ENCODE results near the gene RALGDS.
"Not testable (repeated sequence)": the region's sequence is repeated elsewhere in the genome, so short reads cannot be mapped to it uniquely, and the experiment has no call there.

The RALGDS gene

DNA sequence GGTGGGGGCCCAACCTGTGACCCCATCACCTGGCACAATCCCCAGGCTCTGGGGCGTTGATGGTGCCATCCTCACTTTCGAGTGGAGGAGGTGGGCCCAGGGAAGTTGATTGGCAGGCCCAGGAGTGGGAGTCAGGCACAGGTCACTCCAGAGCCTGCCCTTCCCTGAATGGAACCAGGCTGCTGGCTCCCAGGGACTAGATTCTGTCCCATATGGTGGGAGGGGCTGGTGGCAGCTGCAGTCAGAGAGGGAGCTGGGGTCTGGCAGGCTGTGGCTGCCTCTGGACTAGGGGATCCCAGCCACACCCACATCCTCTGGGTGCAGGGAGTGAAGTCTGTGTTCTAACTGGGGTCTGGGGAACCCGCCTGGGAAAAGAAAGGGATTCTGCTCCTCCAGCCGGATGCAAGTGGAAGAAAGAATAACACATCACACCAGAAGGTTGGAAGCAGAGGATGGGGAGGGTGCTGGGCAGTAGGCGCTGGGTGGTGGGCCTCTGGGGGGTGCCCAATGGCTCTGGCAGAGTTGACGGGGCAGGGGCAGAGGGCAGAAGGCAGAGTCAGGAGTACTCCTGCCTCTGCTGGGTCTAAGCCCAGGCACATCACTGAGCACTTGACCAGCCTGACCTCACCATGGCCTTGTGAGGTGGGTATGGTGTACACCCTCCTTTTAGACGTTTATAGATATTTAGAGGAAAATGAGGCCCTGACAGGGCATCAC lies 33.5 kb downstream of the RALGDS start:
- Histone ChIP-seq H3K36me3 (no peaks in the 10 kb centered on the region), H3K9me3 (ENCODE audit: severe bottlenecking) (no peaks in the 10 kb centered on the region), H3K4me3 (ENCODE audit: low read depth, low read length) (no peak overlapping the region), H3K27ac (no peak overlapping the region), H3K27me3 (ENCODE audit: insufficient read depth, low read depth, severe bottlenecking) (no peaks in the 10 kb centered on the region)
- TF ChIP-seq, protein P1, sequence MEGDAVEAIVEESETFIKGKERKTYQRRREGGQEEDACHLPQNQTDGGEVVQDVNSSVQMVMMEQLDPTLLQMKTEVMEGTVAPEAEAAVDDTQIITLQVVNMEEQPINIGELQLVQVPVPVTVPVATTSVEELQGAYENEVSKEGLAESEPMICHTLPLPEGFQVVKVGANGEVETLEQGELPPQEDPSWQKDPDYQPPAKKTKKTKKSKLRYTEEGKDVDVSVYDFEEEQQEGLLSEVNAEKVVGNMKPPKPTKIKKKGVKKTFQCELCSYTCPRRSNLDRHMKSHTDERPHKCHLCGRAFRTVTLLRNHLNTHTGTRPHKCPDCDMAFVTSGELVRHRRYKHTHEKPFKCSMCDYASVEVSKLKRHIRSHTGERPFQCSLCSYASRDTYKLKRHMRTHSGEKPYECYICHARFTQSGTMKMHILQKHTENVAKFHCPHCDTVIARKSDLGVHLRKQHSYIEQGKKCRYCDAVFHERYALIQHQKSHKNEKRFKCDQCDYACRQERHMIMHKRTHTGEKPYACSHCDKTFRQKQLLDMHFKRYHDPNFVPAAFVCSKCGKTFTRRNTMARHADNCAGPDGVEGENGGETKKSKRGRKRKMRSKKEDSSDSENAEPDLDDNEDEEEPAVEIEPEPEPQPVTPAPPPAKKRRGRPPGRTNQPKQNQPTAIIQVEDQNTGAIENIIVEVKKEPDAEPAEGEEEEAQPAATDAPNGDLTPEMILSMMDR (IDR thresholded peaks at IDR 0.05; ENCODE audit: low read depth, low read length), result no peak
- no peak for DNase-seq

DNA sequence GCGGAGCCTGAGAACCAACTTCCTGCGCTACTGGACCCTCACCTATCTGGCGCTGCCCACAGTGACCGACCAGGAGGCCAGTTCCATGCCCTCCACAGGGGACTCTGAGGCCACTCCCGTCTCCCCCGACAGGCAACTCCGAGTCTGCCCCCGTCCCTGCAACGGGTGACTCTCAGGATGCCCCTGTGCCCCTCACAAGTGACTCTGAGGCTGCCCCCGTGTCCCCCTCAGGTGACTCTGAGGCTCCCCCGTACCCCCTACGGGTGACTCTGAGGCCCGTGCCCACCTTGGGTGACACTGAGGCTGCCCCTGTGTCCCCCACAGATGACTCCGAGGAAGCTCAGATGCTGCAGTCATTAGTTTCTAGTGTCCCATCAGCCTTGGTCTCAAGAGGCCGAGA lies 34.1 kb downstream of the RALGDS start:
- DNase-seq, result no peak
- no peaks in the 10 kb centered on the region for H3K27me3 ChIP-seq (ENCODE audit: insufficient read depth, low read depth, severe bottlenecking)
- H3K27ac ChIP-seq, result no peak overlapping the region
- H3K4me3 ChIP-seq (ENCODE audit: low read depth, low read length), result no peak overlapping the region
- no peaks in the 10 kb centered on the region for H3K9me3 ChIP-seq (ENCODE audit: severe bottlenecking)
- H3K36me3 ChIP-seq, result no peaks in the 10 kb centered on the region
- TF ChIP-seq, protein P1 (IDR thresholded peaks at IDR 0.05; ENCODE audit: low read depth, low read length), result no peak

DNA sequence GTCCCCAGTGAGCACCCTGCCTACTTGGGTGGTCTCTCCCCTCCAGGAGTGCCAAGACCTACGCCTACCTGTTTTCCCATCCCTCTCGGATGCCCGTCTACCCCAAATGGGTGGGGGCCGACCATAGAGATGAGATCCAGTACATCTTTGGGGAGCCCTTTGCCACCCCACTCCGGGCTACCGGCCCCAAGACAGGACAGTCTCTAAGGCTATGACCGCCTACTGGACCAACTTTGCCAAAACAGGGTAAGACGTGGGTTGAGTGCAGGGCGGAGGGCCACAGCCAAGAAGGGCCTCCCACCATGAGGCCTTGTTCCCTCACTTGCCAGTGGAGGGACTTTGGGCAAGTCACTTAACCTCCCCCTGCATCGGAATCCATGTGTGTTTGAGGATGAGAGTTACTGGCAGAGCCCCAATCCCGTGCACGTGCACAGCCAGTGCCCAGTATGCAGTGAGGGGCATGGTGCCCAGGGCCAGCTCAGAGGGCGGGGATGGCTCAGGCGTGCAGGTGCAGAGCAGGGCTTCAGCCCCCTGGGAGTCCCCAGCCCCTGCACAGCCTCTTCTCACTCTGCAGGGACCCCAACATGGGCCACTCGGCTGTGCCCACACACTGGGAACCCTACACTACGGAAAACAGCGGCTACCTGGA lies 34.7 kb downstream of the RALGDS start:
- H3K27ac ChIP-seq; DNase-seq; H3K36me3 ChIP-seq; H3K27me3 ChIP-seq (ENCODE audit: insufficient read depth, low read depth, severe bottlenecking); H3K4me3 ChIP-seq (ENCODE audit: low read depth, low read length); H3K9me3 ChIP-seq (ENCODE audit: severe bottlenecking): not testable (repeated sequence)

DNA sequence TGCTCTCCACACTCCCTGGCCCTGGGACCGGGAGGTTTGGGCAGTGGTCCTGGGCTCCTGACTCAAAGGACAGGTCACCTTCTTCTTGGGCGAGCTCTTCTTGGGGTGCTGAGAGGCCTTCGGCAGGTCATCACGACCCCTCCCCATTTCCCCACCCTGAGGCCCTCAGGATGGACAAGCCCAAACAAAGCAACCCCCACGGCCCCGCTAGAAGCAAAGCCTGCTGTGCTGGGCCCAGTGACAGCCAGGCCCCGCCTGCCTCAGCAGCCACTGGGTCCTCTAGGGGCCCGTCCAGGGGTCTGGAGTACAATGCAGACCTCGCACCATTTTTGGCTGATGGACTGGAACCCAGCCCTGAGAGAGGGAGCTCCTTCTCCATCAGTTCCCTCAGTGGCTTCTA lies 37.4 kb downstream of the RALGDS start:
- H3K36me3 ChIP-seq; H3K4me3 ChIP-seq (ENCODE audit: low read depth, low read length); H3K27ac ChIP-seq; H3K27me3 ChIP-seq (ENCODE audit: insufficient read depth, low read depth, severe bottlenecking); H3K9me3 ChIP-seq (ENCODE audit: severe bottlenecking); DNase-seq: not testable (repeated sequence)

DNA sequence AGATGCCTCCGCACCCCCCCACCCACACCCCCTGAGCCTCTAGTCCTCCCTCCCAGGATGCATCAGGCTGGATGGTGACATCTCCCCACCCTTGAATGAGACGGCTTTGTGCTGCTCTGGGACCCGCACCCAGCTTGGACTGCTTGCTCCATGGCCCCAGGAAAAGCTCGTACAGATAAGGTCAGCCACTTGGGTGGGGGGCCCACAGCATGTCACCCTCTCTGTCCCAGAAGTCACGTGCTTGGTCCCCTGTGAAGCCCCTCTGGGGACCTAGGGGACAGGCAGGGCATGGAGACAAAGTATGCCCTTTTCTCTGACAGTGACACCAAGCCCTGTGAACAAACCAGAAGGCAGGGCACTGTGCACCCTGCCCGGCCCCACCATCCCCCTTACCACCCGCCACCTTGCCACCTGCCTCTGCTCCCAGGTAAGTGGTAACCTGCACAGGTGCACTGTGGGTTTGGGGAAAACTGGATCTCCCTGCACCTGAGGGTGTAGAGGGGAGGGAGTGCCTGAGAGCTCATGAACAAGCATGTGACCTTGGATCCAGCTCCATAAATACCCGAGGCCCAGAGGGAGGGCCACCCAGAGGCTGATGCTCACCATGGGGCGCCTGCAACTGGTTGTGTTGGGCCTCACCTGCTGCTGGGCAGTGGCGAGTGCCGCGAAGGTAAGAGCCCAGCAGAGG lies 38.9 kb downstream of the RALGDS start:
- H3K27ac ChIP-seq; H3K4me3 ChIP-seq (ENCODE audit: low read depth, low read length); H3K9me3 ChIP-seq (ENCODE audit: severe bottlenecking); DNase-seq; H3K36me3 ChIP-seq; H3K27me3 ChIP-seq (ENCODE audit: insufficient read depth, low read depth, severe bottlenecking): not testable (repeated sequence)

DNA sequence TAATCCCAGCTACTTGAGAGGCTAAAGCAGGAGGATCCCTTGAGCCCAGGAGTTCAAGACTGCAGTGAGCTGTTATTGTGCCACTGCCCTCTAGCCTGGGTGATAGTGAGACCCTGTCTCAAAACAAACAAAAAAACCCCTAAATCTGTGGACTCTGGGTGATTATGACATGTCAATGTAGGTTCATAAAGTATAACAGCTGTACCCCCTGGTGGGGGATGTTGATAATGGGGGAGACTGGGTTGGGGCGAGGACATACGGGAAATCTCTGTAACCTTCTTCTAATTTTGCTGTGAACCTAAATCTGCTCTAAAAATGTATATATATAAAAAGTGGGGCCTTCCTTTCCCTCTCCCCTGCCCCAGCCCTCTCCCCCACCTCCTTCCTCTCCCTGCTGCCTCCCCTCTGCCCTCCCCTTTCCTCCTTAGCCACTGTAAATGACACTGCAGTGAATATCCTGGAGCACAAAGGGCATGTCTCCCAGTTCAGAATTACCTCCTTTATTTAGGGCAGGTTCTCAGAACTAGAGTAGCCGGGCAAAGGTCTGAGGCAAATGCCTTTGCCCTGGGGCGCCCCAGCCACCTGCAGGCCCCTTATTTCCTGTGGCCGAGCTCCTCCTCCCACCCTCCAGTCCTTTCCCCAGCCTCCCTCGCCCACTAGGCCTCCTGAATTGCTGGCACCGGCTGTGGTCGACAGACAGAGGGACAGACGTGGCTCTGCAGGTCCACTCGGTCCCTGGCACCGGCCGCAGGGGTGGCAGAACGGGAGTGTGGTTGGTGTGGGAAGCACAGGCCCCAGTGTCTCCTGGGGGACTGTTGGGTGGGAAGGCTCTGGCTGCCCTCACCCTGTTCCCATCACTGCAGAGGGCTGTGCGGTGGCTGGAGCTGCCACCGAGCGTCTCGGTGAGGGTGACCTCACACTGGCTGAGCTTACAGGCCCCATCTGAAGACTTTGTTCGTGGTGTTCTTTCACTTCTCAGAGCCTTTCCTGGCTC lies 40.0 kb downstream of the RALGDS start:
- H3K36me3 ChIP-seq; DNase-seq; H3K27me3 ChIP-seq (ENCODE audit: insufficient read depth, low read depth, severe bottlenecking); H3K27ac ChIP-seq; H3K4me3 ChIP-seq (ENCODE audit: low read depth, low read length); H3K9me3 ChIP-seq (ENCODE audit: severe bottlenecking): not testable (repeated sequence)

DNA sequence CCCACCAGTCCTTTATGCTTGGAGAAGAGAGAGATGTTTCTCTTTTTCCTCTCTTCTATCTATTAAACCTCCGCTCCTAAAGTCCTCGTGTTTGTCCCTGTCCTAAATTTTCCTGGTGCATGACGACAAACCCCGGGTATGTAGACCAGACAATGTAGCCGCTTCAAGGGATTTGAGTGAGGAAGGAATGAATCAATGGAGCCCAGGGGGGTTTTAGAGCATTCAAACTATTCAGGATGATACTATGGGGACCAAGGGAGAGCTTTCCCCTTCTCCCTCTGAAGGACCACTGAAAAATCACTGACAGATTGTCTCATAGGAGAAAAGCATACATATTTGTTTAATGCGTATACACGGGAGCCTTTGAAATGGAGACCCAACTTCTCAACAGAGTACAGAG lies 40.9 kb downstream of the RALGDS start:
- no peak for DNase-seq
- no peaks in the 10 kb centered on the region for H3K9me3 ChIP-seq (ENCODE audit: severe bottlenecking)
- TF ChIP-seq, protein P1 (IDR thresholded peaks at IDR 0.05; ENCODE audit: low read depth, low read length), result no peak
- H3K27ac ChIP-seq, result no peak overlapping the region
- no peaks in the 10 kb centered on the region for H3K27me3 ChIP-seq (ENCODE audit: insufficient read depth, low read depth, severe bottlenecking)
- no peaks in the 10 kb centered on the region for H3K36me3 ChIP-seq
- H3K4me3 ChIP-seq (ENCODE audit: low read depth, low read length), result no peak overlapping the region
